Psoas muscle (tissue), 8 donors: Measurements from ENCODE around the gene IER2. TPM values are rescaled to one million over a fixed set of nuclear protein-coding genes. Genes with fewer than 3 reads are reported as not detected.

Experiments used
- ATAC-seq, 4 donors: fragments of 200-7000 bp; cut with Tn5 transposase; one replicate each; pipeline ENCODE4 v1.9.1; 2020; ENCODE audit warnings: moderate library complexity in 3 of 4, mild to moderate bottlenecking in 2 of 4
- DNase-seq, 2 donors: peaks; one replicate each; pipeline ENCODE4 v3.0.0-alpha.2; 2020
- H3K27ac ChIP-seq: fragments of 200-600 bp; one replicate; pipeline ENCODE4 v1.8.0; 2022
- H3K27me3 ChIP-seq, 3 donors: fragments of 200-600 bp in 1 of 3; one replicate each; pipeline versions ENCODE4 v1.6.1 to v1.8.0; 2013 to 2022; ENCODE audit warnings: low read length in 2 of 3, mild to moderate bottlenecking in 2 of 3, moderate library complexity in 1 of 3; ENCODE audit not compliant: insufficient read depth in 3 of 3
- H3K36me3 ChIP-seq, 2 donors: fragments of 200-600 bp in 1 of 2; one replicate each; pipeline versions ENCODE4 v1.6.1 to v1.8.0; 2013 to 2022; ENCODE audit warnings: low read depth in 1 of 2, mild to moderate bottlenecking in 1 of 2, moderate library complexity in 1 of 2; ENCODE audit not compliant: insufficient read depth in 1 of 2
- H3K4me1 ChIP-seq: fragments of 200-600 bp; one replicate; pipeline ENCODE4 v1.8.0; 2022
- H3K4me3 ChIP-seq: fragments of 200-600 bp; one replicate; pipeline ENCODE4 v1.8.0; 2022; ENCODE audit warnings: mild to moderate bottlenecking
- H3K9me3 ChIP-seq: fragments of 200-600 bp; one replicate; pipeline ENCODE4 v1.8.0; 2022
- CTCF ChIP-seq: fragments of 200-600 bp; IDR thresholded peaks from one replicate; pipeline ENCODE4 v1.8.0; 2022; ENCODE audit warnings: antibody characterized with exemption
- WGBS, 3 donors: extraction: QIAGEN DNeasy Blood & Tissue Kit; methylation state at CpG; one replicate each; pipeline versions ENCODE4 v1.1.6 to v1.1.7; 2013; 5-methylcytosine and 5-hydroxymethylcytosine counted together
- intact Hi-C, 2 donors: fragments of 100-400 bp; cut with DNase I; formaldehyde crosslinking; loops; one replicate each; pipeline versions ENCODE4 v1.11.0 to v1.14.2; 2022
- polyA plus RNA-seq, 3 donors: library from polyadenylated mRNA; stranded (reverse); fragments of 200-250 nt; gene quantifications; one replicate each; pipeline ENCODE4 v1.2.3, GENCODE V29; 2013
- total RNA-seq, 4 donors: library from RNA; stranded (reverse); fragmentation: NEBNext Ultra II Directional in 2 of 4; extraction: Animal tissue kit (Norgen Biotek cat#: 25700) in 2 of 4; gene quantifications; one replicate each; pipeline versions ENCODE4 v1.2.1 to v1.2.4, GENCODE V29; 2021 to 2023
- donor health status: healthy with polysubstance abuse.
- donor health status: DM: no; HTN: no; CAD: no; lungs with moderate emphysema.
- donor health status: Bipolar disorder and iron deficiency.
- donor health status: healthy.
- donor health status: DM: yes; HTN: yes; CAD: no.
- donor health status: DM: no; HTN: no; CAD: no.
- donor health status: DM: no; HTN: no; CAD: no.
- donor health status: DM: yes; HTN: yes; CAD: no.

IER2 gene
- total and polyA plus RNA-seq, 7 donors, result 12.9 to 62.7 (median 29.0) TPM

GRCh38 chr19:13155472-13156359 is 5.5 kb downstream of the IER2 start:
- WGBS, 3 donors, result 25 to 33% (median 27%) methylated on average over 49 to 55 of the region's 55 CpGs
- H3K4me3 ChIP-seq, result peak overlapping the region; percentile 76
- no peaks in the 10 kb centered on the region for H3K27me3 ChIP-seq
- DNase-seq (peak; percentile 85 to 88), ATAC-seq (peak in 1 of 4 donors; percentile 2)
- no peaks in the 10 kb centered on the region for H3K36me3 ChIP-seq
- peak overlapping the region; percentile 95 for H3K27ac ChIP-seq
- no peak for TF ChIP-seq CTCF
- H3K9me3 ChIP-seq, result no peaks in the 10 kb centered on the region
- intact Hi-C loops, result no loop called here
- peaks cover 8% of the 10 kb centered on the region for H3K4me1 ChIP-seq

GRCh38 chr19:13159713-13160112 is 9.5 kb downstream of the IER2 start:
- Histone ChIP-seq H3K4me1 (peaks cover 19% of the 10 kb centered on the region), H3K27ac (no peak overlapping the region), H3K4me3 (no peak overlapping the region), H3K27me3 (no peaks in the 10 kb centered on the region), H3K9me3 (no peaks in the 10 kb centered on the region), H3K36me3 (no peaks in the 10 kb centered on the region)
- TF ChIP-seq CTCF, result no peak
- intact Hi-C loops, result loop anchor here in 1 of 2 donors (5.0 kb wide), 1 partner anchor 103 kb away; no protein-coding TSS in a partner anchor
- ATAC-seq (no peak), DNase-seq (no peak)
- WGBS, 3 donors, result 91 to 96% (median 92%) methylated on average over 3 of the region's 3 CpGs

- ATAC-seq (no peak), DNase-seq (no peak)
- Histone ChIP-seq H3K27me3 (no peaks in the 10 kb centered on the region), H3K36me3 (no peaks in the 10 kb centered on the region), H3K9me3 (no peaks in the 10 kb centered on the region), H3K4me1 (peaks cover 16% of the 10 kb centered on the region), H3K4me3 (no peak overlapping the region), H3K27ac (no peak overlapping the region)
- intact Hi-C loops, result loop anchor here in 1 of 2 donors (5.0 kb wide), 1 partner anchor 102 kb away; no protein-coding TSS in a partner anchor
- 85 to 91% (median 86%) methylated on average over 1 of the region's 1 CpG for WGBS, 3 donors
- TF ChIP-seq CTCF, result no peak
These were observed 10.3 kb downstream of the IER2 start for GRCh38 chr19:13160557-13160956.

- Histone ChIP-seq H3K4me3 (peak overlapping the region; percentile 61), H3K9me3 (no peaks in the 10 kb centered on the region), H3K27ac (peak overlapping the region; percentile 81), H3K27me3 (no peaks in the 10 kb centered on the region), H3K4me1 (peaks cover 23% of the 10 kb centered on the region), H3K36me3 (no peaks in the 10 kb centered on the region)
- peak; percentile 97 to 98 for DNase-seq
- no peak for TF ChIP-seq CTCF
- peak; percentile 93 to 94 (median 94) for ATAC-seq
- 3 to 4% (median 3%) methylated on average over 52 to 58 of the region's 58 CpGs for WGBS, 3 donors
- intact Hi-C loops, result loop anchor here in 1 of 2 donors (5.0 kb wide), 1 partner anchor 99 kb away; no protein-coding TSS in a partner anchor
These were observed 12.8 kb downstream of the IER2 start for GRCh38 chr19:13162724-13163608.
